ENCODE results near the gene NUDT21. TPM values are rescaled to one million over a fixed set of nuclear protein-coding genes. Genes with fewer than 3 reads are reported as not detected.

Gene NUDT21
- total RNA-seq, 1 donor from 2014 or later: 128 TPM

DNA sequence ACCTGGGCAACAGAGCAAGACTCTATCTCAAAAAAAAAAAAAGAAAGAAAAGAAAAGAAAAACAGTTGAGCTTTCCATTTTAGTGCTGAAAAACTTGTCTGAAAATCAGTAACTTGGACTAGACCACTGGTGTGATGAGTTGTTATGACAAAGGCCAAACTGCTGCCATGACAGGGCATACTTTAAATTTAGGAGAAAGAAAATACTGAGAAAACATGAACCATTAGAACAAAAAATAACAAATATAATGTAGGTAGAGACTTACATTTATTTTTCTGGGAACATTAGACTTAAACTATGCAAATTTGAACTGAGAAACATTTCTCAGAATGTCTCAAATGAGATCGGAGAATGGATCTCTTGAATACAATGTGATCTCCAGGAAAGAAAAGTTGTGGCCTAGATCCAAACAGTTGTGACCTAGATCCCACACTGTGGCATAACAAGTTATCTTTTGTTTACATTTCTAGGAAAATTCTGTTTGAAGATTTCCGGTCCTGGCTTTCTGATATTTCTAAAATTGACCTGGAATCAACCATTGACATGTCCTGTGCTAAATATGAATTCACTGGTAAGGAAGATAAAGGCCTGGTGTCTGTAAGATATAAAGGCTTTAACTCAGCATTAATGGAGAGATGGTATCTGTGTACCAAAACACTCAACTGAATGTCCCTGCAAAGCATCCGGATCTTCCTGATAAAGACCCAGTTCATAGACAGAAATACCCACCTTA lies 11.1 kb upstream of the NUDT21 start:
- DNase-seq (ENCODE audit: low spot score): no peak

DNA sequence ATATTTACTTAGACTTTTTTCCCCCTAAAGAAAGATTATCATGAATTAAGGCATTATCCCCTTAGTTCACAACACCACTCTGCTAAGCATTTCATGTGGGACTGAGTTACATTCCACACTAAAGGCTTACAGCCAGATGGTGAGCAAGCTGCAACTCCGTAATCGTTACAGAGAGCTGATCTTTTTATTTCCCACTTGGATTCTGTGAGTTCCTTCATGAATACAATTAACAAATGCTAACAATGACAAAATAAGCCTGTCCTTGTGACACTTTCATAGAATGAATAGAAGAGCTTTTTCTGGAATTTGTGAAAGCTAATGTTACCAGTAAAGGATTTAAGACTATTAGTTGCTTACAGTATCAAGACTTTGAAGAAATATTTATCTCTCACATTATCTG lies 9.0 kb upstream of the NUDT21 start:
- DNase-seq (ENCODE audit: low spot score): no peak

DNA sequence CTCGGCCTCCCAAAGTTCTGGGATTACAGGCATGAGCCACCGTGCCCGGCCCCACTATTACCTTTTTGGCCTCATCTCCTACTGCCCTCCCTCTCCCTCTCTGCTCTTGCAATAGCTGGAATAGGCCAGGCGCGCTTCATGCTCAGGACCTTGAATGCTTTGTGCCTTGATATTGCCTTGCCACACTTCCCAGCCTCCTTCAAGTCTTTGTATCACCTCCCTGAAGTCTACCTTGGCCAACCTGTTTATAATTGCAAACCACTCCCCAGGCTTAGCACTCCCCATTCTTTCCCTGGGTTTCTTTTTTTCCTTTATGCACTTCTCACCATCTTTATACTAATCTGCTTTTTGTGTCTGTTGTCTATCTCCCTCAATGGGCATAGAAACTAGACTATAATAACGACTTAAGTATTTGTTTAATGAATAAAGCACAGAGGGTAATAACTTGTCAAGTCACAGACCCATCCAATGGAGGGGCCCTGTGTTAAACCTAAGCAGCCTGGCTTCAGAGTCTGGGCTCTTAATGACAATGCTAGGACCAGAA lies 6.9 kb upstream of the NUDT21 start:
- DNase-seq (ENCODE audit: low spot score): no peak

DNA sequence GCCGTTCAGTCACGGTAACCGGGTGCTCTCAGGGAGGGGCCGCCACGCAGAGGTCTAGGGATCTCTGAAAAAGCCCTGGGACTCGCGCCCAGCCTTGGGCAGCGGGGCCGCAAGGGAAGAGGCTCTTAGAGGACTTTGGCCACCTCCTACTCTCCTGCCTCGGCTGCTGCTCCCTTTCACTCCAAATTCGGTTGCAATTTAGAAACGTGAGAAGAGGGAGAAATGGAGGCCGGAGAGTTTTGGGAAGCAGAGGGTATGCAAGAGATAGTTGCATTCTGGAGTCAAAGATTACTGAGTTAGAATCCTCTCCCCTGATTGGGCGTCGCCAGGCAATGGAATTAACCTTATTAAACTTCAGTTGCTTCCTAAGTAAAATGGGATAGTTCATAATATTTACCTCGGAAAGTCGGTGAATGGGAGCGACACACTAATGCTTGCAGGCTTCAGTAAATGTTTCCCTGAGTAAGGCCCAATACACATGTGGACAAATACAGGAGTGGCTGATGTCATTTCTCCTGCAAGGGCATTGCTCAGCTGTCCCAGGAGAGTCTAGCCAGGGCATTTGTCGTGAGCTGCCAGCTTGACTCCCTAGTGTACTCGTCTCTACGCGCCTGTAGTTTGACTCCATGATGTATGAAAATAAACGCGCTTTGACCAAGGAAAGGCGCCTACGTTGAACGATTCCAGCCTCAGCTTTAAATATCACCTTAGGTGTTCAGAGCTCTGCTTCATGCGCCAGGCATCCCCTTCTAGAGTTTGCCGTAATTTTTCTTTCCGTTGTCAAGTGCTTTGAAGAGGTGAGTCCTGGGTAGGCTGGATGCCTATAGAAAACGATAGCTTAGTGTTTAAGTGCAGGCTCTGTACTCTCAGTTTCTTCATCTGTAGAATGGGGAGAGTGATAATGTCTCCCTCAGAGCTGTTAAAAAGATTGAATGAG lies 889 bp upstream of the NUDT21 start:
- no peak for DNase-seq (ENCODE audit: low spot score)

DNA sequence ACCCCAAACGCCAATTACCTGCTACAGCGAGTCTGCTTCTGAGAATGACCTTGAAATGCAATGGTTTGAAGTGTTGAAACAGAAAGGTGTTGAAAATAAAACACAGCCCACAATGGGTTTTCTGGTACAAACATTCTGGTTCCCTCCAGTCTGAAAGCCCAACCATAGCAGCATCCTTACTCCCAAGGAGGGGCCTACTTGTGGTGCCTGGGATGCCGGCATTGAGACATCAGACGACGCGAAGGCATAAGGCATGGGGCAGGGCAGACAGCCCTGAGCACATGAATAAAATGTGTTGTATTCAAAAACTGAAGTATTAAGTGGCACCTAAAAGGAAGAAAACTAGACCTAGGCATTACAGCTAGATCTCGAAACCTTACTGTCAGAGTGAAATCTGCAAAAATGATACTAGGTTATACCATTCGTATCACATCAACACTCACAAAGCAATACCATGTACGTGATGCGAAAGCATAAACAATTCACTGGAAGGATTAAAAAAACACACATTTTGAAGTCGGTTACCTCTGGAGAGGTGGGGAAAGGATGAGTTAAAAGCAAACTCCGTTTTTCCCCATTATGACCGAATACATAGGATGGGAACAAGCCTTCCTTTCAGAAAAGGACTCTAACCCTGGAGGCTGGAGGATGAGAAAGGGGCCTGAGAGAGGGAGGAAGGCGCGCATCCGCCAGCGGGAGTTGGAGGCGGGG lies 702 bp downstream of the NUDT21 start:
- DNase-seq (ENCODE audit: low spot score): no peak

DNA sequence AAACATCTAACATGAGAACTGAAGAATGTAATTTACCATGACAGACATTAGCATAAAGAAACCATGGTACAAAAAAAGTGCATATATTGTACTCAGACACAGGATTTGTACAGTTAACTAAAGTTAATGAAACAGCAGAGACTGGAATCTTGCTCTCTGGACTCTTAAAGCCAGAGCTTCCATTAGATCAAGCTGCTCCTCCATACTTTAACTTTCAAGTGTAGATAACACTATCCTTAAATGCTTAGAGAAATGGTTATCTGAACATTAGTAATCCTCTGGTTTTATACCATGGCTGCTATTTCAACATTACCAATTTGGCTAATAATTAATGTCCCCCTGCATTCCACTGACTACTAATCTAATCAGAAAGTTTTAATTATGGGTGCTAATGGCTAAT lies 3.1 kb downstream of the NUDT21 start:
- DNase-seq (ENCODE audit: low spot score): no peak

DNA sequence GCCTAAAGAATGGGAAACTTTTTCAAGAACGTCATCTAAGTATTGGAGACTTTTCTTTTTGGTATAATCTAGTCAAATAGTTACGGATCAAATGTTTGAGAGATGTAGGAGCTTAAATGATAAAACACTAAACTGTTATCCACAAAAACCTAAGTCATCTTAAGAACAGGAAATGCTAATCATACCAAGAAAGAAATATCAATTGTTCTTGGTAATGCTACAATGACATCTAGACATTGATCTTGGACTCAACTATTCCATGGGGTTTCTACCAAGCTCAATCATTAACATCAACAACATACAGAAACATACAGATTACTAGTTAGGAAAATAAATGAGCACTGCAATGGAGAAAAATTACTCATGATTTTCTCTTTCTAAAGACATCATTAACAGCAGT lies 3.8 kb downstream of the NUDT21 start:
- no peak for DNase-seq (ENCODE audit: low spot score)

DNA sequence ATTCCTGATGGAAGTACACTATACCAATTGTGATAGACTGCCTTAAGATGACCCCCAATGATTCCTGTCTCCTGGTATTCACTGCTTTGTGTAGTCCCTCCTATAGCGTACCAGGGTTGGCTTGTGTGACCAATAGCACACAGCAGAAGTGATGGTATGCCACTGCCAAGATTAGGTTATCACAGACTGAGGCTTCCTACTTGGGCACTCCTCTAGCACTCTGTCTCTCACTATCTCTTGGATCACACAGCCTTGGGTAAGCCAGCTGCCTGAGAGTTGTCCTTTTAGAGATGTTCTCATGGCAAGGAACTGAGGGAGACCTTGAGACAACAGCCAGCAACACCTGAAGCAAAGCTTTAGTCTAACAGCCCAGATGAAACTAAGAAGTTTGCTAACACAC lies 13.1 kb downstream of the NUDT21 start:
- DNase-seq (ENCODE audit: low spot score): no peak

DNA sequence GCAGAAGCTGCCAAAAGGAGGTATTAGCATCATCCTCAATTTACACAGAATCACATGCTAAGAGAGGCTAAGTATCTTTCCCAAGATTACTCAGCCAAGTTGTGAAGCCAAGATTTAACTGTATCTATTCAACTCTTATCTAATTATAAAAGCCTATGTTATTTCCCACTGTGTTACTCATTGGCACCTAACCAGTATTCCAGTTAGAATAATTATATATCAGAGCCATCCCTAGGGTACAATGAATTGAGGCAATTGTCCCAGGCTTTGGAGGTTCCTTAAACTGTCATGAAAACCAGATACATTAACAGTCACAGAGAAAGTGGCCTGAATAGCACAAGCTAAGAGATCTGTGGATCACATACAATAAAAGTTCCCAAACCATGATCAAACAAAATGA lies 14.9 kb downstream of the NUDT21 start:
- DNase-seq (ENCODE audit: low spot score): no peak

DNA sequence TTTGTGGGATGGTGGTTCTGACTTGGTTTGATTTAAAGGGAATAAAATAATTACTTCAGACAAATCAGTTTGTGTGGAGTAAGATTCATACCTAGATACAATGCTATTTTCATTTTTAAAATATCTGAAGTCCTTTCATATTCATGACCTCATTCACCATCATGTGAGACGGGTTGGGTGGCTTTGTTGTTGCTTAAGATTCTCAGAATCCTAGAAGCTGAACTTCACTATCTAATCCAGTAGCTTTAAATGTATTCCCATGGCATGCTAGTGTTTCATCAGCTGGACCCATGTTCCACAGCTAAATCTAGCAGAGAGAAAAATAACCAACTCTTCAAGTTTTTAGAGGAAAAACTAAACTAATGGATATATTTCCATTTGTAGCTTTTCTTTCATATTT lies 23.0 kb downstream of the NUDT21 start:
- DNase-seq (ENCODE audit: low spot score): no peak

DNA sequence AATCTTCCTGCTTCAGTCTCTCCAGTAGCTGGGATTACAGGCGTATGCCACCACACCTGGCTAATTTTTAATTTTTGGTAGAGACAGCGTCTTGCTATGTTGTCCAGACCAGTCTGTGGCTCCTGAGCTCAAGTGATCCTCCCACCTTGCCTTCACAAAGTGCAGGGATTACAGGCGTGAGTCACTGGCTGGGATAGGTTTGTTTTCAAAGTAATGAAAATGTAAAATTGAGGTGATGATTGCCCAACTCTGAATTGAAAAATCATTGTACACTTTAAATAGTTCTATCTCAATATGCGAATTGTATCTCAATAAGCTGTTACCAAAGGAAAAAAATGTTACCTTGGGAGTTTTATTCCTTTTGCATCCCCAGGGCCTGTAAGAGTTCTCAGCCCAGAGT lies 24.5 kb downstream of the NUDT21 start:
- DNase-seq (ENCODE audit: low spot score): no peak

DNA sequence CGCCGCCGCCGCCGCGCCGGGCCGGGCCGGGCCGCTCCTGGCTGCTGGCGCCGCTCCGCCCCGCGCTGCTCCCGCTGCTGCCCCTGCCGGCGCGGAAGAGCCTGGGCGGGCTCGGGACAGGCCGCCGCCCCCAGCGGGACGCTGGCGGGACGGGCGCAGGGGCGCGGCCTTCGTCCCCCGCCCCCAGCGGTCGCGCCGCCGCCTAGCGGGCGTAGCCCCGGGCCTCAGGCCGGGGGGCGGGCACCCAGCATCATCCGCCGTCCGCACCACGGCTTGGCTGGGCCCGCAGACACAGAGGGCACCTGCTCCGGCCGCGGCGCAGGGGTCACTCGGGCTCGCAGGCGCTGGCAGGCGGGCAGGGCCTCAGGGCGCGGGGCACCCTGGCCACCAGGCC lies 25.7 kb downstream of the NUDT21 start, which contains the start of gene AMFR:
Gene AMFR (minus strand): TSS at position 107 of the 394 bp plus-strand sequence. CDS start 218 bp downstream, outside the sequence.
- DNase-seq (ENCODE audit: low spot score): peak; percentile 47

DNA sequence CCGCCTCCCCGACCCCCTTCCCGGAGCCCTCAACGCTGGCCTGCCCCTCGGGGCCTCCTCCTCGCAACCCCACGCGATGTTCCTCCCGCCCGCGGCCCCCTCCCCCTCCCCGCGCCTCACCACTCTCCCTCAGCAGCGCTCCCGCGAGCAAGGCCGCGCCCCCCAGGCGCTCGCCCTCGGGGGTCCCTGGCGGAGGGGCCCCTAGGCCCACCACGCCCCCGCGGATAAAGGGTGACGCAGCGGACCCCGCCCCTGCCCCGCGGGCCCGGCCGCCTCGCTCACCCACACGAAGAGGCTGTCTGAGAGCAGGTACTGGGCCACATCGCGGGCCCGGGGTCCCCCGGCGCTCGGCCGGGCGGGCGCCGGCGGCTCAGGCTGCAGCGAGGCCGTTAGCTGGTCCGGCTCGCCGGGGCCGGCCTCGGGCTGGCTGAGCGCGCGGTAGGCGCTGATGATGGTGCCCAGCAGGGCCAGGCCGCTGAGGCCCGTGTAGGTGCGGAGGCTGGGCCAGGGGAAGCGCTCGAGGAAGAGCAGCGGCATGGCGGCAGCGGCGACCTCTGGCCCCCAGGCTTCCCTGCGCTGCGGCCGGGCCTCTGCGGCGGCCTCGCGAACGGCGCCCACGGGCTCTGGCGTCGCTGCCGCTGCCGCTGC lies 26.2 kb downstream of the NUDT21 start:
- no peak for DNase-seq (ENCODE audit: low spot score)

DNA sequence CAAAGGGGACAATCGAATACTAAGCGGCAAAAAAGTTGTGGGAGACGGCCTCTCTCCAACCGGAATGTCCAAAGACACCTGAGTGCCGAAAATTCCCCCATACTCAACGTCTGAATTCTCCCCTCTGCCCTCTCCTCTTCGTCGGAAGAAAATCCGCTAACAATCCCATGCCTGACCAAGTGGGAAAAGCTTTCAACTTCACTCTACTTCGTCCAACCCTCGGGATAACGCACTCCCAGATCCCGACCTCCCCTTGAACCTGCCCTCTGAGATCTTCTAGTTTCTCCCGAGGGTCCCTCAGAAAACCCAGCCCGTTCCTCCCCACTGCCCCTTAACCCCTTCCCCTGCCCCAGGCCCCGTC lies 26.7 kb downstream of the NUDT21 start:
- no peak for DNase-seq (ENCODE audit: low spot score)

DNA sequence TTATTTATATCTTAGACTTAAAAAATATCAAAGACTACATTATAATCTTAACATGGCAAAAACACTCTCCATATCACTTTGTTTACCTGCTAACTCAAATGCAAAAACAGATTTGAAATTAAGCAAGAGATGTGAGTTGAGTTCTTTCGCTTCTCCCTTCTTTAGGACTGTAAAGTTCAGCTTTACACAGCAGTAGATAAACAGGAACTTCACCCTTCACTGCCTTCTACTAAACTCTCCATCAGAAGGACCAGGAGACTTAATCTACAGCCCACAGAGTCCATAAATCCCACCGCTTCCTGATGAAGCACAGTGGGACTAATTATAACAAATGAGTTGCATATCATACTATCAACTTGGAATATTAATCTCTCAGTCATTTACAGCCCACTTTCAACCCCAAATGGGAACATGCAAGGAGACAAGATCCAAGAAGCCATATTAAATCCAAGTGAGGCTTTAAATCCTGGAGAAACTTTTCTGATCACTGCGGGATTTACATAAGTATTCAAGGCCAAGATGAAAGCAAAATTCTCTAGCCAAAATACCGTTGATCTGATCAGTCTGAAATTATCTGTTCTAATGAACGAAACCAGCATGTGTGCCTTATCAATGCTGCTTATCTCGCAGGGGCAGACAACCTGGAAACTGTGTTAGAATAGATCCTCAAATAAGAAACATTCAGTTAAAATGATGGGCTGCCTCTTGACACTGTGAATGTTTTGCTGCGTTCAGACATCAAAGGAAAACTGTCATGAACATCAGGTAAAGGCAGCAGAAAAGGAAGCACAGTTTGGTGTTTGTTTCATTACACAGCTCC lies 27.3 kb downstream of the NUDT21 start:
- no peak for DNase-seq (ENCODE audit: low spot score)

DNA sequence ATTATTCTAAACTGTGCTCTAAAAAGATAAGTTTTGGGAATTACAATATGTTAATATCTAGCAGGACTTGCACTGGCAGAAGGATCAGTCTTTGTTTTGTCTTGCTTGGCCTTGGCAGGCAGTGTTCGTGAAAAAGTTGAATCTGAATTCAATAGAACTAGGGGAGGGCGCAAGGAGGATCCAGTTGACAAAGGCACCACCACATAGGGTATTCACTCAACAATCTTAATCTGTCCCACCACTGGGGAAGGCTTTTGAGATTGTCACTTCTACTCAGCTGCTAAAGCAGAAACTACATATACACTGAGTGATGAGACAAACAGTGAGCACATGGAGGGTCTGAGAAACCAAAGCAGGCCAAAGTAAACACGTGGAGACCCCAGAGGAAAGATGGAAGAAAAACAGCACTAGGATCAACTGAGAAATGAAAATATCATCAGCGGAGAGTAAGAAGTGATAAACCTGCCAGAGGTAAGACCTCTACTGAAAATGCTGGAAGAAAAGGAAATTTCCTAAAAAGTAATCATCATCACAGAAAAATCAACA lies 28.2 kb downstream of the NUDT21 start:
- no peak for DNase-seq (ENCODE audit: low spot score)

DNA sequence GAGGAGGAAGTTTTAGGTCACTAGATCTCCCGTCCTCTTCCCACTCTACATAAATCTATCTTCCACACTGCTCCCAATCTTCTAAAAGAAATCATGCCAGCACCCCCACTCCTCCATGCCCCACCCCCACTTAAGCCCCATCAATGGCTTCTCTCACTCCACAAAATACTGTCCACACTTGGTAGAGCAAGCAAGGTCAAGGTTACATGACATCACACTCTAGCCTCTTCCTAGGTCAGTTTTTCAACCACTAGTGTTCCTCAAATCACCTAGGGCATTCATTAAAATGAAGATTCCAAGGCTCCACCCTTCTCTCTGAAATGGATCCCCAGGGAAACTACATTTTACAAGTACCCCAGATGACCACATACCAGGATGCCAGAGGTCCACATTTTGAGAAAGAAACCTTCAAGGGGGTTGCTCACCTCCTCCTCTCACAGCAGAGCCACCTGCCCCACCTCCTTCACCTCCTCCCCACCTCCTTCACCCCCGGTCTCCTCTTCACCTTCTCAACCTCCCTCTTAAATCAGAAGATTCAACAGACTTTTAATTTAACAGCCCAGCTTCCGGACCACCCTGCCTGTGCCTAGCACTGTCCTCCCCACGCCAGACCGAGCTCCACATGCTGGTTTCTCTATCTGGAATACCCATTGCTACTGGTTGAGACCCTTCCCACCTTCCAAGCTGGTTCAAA lies 29.0 kb downstream of the NUDT21 start:
- DNase-seq (ENCODE audit: low spot score): no peak

DNA sequence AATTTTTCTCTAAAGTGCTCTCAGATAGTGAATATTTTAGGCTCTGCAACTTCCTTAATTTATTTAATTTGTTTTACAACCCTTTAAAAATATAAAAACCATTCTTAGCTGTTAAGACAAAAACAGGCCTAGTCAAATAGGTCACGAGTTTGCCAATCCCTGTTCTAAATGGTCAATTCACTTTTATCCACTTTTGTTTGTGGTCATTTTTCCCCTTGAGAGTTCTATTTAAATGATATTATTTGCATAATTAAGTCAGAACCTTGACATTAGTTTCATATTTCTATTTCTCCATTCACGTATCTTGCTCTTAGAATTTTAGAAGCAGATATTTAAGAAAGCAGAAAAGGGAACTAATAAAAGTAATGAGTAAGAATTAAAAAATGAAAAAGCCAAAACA lies 29.8 kb downstream of the NUDT21 start:
- DNase-seq (ENCODE audit: low spot score): no peak

DNA sequence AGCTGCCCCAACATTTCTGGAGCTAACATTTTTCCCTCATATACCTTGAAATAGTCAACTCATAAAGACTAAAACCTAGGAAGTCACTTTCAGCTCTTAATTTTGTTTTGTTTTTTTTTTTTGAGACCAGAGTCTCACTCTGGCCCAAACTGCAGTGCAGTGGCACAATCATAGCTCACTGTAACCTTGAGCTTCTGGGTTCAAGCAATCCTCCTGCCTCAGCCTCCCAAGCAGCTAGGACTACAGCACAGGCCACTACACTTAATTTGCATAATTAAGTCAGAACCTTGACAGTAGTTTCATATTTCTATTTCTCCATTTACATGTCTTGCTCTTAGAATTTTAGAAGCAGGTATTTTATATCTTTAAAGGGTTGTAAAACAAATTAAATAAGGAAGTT lies 30.5 kb downstream of the NUDT21 start:
- DNase-seq (ENCODE audit: low spot score): no peak
